Central memory CD8-positive, alpha-beta T cell (primary cell): ENCODE data around the gene SP9.

Source experiments
- ATAC-seq: fragments of 150-1000 bp; cut with Tn5 transposase; replicated peaks from 2 replicates; pipeline ENCODE4 v1.10.0; 2022; ENCODE audit warnings: mild to moderate bottlenecking, moderate FRiP score, moderate number of reproducible peaks; ENCODE audit not compliant: poor library complexity, severe bottlenecking; ENCODE audit errors: extremely low read depth
- DNase-seq, 2 donors: peaks; one replicate each; pipeline ENCODE4 v3.0.0; 2021; ENCODE audit warnings: low spot score in 2 of 2
- H3K27ac Mint-ChIP-seq: one replicate; pipeline ENCODE4 v1.8.0; 2022; ENCODE audit warnings: low read depth, mild to moderate bottlenecking, moderate library complexity, mixed read lengths
- H3K27me3 Mint-ChIP-seq: one replicate; pipeline ENCODE4 v1.8.0; 2022; ENCODE audit warnings: mixed read lengths
- H3K36me3 Mint-ChIP-seq: one replicate; pipeline ENCODE4 v1.8.0; 2022; ENCODE audit warnings: mild to moderate bottlenecking, moderate library complexity, mixed read lengths; ENCODE audit not compliant: insufficient read depth
- H3K4me1 Mint-ChIP-seq: one replicate; pipeline ENCODE4 v1.8.0; 2022; ENCODE audit warnings: mixed read lengths
- H3K4me3 Mint-ChIP-seq: one replicate; pipeline ENCODE4 v1.8.0; 2022; ENCODE audit warnings: mild to moderate bottlenecking, moderate library complexity, mixed read lengths
- H3K9me3 Mint-ChIP-seq: one replicate; pipeline ENCODE4 v1.8.0; 2022; ENCODE audit warnings: mixed read lengths

SP9 gene

DNA sequence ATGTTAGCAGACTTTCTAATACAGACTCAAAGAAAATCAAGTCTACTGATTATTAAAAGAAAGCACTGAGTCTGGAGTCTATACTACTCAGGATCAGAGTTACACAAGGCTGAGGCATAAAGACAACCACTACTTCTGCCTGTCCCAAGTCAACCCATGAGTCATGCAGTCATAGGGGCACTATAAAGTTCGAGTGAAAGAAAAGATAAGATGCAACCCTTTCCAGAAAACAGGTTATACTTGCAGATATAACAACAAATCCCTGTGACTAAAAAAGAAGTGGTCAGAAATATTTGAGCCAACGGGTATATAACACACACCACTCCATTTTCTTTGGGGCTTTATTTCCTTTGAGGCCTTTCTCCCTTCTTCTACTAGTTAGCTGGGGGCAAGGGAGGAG, 42.2 kb downstream of the SP9 start:
- no peaks in the 10 kb centered on the region for H3K27me3 Mint-ChIP-seq
- no peak overlapping the region for H3K27ac Mint-ChIP-seq
- ATAC-seq = no peak
- no peak overlapping the region for H3K4me3 Mint-ChIP-seq
- no peak for DNase-seq
- H3K9me3 Mint-ChIP-seq = no peaks in the 10 kb centered on the region
- no peaks in the 10 kb centered on the region for H3K4me1 Mint-ChIP-seq
- peaks cover 72% of the 10 kb centered on the region for H3K36me3 Mint-ChIP-seq

GRCh38 chr2:174383796-174384195, 49.0 kb downstream of the SP9 start:
- no peak overlapping the region for H3K4me3 Mint-ChIP-seq
- peaks cover 22% of the 10 kb centered on the region for H3K4me1 Mint-ChIP-seq
- H3K36me3 Mint-ChIP-seq = peaks cover 59% of the 10 kb centered on the region

DNA sequence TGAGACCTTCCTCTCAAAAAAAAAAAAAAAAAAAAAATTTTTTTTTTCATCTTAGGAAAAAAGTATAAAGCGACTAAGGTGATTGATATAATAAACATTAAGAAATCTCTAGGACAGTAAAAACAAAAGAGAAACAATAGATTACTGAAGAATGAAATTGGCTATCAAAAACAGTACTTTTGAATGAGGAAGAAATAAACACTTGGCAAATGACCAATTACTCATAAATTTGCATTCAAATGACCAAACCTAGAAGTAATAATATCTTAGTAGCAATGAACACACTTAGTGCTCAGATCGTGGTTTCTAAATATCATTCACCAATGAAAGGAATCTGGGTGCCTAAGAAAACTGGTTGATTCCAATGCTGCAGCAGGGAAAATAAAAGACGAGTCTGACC, 50.4 kb downstream of the SP9 start:
- H3K27me3 Mint-ChIP-seq = no peaks in the 10 kb centered on the region
- H3K9me3 Mint-ChIP-seq = no peaks in the 10 kb centered on the region
- no peak overlapping the region for H3K4me3 Mint-ChIP-seq
- H3K4me1 Mint-ChIP-seq = peaks cover 34% of the 10 kb centered on the region
- no peak overlapping the region for H3K27ac Mint-ChIP-seq
- DNase-seq (no peak), ATAC-seq (no peak)
- peaks cover 56% of the 10 kb centered on the region for H3K36me3 Mint-ChIP-seq

More at GRCh38 chr2:174383796-174384195, 49.0 kb downstream of the SP9 start:
- ATAC-seq (no peak), DNase-seq (no peak)
- Mint-ChIP-seq H3K9me3 (no peaks in the 10 kb centered on the region), H3K27me3 (no peaks in the 10 kb centered on the region), H3K27ac (no peak overlapping the region)
